ENCODE results near the gene ELOB. TPM values are rescaled to one million over a fixed set of nuclear protein-coding genes. Genes with fewer than 3 reads are reported as not detected.

Gene ELOB
- total RNA-seq, 1 donor from 2014 or later: 195 TPM

DNA sequence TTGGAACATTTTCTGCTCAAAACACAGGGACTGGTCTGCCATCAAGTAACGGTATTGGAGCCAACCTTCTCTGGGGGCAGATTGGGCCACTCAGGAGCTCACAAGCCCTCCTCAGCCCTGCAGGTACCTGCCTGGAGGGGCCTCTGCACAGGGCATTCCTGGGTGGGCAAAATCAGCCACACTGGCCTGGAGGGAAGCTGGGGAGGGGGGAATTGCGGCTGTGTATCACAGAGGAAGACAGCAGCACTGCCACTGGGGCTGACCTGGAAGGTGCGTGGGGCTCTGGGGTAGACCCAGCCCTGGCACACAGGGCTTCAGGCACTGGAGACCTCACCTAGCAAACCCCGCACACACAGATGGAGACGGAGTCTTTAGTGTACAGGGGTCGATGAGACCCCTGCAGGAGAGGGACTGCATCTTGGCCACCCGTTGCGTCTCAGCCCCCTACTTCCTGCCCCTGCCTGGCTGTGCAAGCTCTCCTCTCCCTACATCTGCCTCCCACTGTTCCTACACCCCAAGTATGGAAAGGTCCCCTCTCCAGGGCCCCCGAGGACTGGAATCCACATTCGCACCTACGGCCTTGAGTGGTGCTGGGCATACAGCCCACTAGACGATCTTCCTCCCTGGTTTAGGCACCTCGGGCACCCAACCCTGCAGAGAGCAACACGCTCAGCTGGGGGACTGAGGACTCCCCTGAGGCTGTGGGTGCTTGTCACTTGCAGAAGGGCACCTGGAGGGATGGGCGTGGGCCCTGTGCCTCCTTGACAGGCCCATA is 31.8 kb downstream of the ELOB start:
- Mint-ChIP-seq H3K27me3 (ENCODE audit: unreplicated experiment) (peaks cover 3% of the 10 kb centered on the region), H3K27ac (ENCODE audit: unreplicated experiment) (no peak overlapping the region), H3K4me3 (ENCODE audit: unreplicated experiment) (no peak overlapping the region), H3K36me3 (ENCODE audit: low read depth, unreplicated experiment) (peaks cover 4% of the 10 kb centered on the region), H3K9me3 (ENCODE audit: unreplicated experiment) (no peaks in the 10 kb centered on the region), H3K4me1 (ENCODE audit: unreplicated experiment) (peaks cover 3% of the 10 kb centered on the region)
- TF ChIP-seq, protein P1, sequence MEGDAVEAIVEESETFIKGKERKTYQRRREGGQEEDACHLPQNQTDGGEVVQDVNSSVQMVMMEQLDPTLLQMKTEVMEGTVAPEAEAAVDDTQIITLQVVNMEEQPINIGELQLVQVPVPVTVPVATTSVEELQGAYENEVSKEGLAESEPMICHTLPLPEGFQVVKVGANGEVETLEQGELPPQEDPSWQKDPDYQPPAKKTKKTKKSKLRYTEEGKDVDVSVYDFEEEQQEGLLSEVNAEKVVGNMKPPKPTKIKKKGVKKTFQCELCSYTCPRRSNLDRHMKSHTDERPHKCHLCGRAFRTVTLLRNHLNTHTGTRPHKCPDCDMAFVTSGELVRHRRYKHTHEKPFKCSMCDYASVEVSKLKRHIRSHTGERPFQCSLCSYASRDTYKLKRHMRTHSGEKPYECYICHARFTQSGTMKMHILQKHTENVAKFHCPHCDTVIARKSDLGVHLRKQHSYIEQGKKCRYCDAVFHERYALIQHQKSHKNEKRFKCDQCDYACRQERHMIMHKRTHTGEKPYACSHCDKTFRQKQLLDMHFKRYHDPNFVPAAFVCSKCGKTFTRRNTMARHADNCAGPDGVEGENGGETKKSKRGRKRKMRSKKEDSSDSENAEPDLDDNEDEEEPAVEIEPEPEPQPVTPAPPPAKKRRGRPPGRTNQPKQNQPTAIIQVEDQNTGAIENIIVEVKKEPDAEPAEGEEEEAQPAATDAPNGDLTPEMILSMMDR (IDR thresholded peaks at IDR 0.05; ENCODE audit: unreplicated experiment): no peak
- no peak for DNase-seq (ENCODE audit: low spot score)

DNA sequence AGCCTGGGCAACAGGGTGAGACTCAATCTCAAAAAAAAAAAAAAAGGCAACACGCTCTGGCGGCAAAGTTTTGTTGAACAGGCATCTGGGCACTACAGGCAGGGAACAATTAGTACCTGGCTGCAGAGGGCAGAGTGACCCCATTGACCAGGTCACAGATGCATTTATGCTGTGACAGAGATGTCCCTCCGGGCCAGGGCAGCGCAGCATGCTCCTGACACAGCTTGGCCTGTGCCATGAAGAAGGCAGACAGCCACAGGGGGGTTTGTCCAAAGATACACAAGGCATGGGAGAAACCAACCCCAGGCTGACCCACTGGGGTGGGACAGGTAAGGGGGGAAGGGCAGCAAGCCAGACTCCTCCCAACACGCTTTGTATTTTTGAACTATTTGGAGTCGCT is 32.4 kb downstream of the ELOB start:
- no peak overlapping the region for H3K4me3 Mint-ChIP-seq (ENCODE audit: unreplicated experiment)
- H3K27ac Mint-ChIP-seq (ENCODE audit: unreplicated experiment): no peak overlapping the region

DNA sequence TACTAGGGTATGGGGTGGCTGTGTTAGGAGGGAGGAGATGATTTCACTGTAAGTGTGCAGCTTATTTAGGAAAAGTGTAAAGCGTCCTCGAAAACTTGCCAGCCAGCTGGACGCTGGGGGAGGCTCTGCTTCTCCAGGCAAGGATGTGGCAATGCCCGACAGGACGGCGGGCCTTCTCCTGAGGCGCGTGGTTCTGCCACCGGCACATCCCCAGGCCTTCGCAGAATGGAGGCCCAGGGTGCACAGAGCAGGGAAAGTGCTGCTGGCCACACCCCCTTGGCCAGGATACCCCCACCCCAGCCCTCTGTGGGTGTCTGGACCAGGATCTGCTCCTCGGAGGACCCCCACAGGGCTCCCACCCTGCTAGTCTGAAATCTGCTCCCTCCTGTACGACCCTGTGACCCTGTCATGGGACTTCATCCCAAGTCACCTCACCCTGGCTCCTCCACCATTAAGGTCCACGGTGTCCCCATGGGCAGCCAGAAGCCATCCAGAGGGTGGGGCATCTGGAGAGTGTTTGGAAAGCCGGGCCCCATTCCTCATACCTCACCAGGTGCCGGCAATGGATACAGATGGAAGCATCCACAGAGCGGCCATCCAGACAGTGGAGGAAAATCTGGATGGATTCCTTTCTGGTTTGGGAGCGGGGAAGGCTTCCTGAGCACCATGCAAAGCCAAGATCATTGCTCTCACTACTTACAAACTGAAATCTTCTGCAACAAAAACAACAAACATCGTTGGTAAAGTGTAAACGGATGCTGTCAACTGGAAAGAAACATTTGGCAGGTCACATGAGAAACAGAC is 33.9 kb downstream of the ELOB start:
- H3K27me3 Mint-ChIP-seq (ENCODE audit: unreplicated experiment): peaks cover 4% of the 10 kb centered on the region
- no peak overlapping the region for H3K4me3 Mint-ChIP-seq (ENCODE audit: unreplicated experiment)
- H3K27ac Mint-ChIP-seq (ENCODE audit: unreplicated experiment): no peak overlapping the region
- DNase-seq (ENCODE audit: low spot score): no peak
- H3K9me3 Mint-ChIP-seq (ENCODE audit: unreplicated experiment): no peaks in the 10 kb centered on the region
- TF ChIP-seq, protein P1 (IDR thresholded peaks at IDR 0.05; ENCODE audit: unreplicated experiment): no peak
- H3K36me3 Mint-ChIP-seq (ENCODE audit: low read depth, unreplicated experiment): no peaks in the 10 kb centered on the region
- no peaks in the 10 kb centered on the region for H3K4me1 Mint-ChIP-seq (ENCODE audit: unreplicated experiment)

More for the DNA sequence above, 32.4 kb downstream of the ELOB start:
- no peaks in the 10 kb centered on the region for H3K4me1 Mint-ChIP-seq (ENCODE audit: unreplicated experiment)
- H3K27me3 Mint-ChIP-seq (ENCODE audit: unreplicated experiment): peaks cover 4% of the 10 kb centered on the region
- no peak for DNase-seq (ENCODE audit: low spot score)
- no peaks in the 10 kb centered on the region for H3K9me3 Mint-ChIP-seq (ENCODE audit: unreplicated experiment)
- H3K36me3 Mint-ChIP-seq (ENCODE audit: low read depth, unreplicated experiment): no peaks in the 10 kb centered on the region
- TF ChIP-seq, protein P1 (IDR thresholded peaks at IDR 0.05; ENCODE audit: unreplicated experiment): no peak

DNA sequence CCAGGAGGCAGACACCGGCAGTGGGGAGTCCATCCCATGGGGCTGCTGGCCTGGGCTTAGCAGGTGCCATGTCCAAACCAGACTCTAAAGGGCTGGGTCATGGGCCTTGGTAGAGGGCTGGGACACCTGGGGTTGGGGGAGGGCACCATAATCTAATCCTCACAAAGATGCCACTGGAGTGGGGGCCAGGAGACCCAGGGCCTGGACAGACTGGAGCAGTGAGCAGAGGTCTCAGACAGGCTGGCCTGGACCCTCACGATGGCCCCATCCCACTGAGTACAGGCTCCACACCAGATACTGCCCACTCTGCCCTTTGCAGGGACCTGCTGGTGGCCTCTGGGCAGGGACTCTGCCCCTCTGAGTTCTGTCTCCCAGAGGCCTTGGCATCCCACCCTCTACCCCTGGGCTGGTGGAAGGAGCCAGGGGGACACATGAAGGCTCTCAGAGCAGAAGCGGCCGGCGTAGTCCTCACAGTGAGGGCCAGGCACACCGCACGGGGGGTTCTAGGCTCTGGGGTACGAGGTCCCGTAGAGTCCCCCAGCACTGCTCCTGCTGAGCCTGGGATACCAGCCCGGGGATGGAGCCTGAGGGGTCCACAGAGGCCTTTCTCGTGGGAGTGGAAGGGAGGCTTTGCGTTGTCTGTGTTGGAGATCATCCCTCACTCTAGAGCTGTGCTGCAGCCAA is 34.6 kb downstream of the ELOB start:
- Mint-ChIP-seq H3K4me3 (ENCODE audit: unreplicated experiment) (no peak overlapping the region), H3K9me3 (ENCODE audit: unreplicated experiment) (no peaks in the 10 kb centered on the region), H3K27me3 (ENCODE audit: unreplicated experiment) (peaks cover 4% of the 10 kb centered on the region), H3K36me3 (ENCODE audit: low read depth, unreplicated experiment) (no peaks in the 10 kb centered on the region), H3K4me1 (ENCODE audit: unreplicated experiment) (no peaks in the 10 kb centered on the region), H3K27ac (ENCODE audit: unreplicated experiment) (no peak overlapping the region)
- DNase-seq (ENCODE audit: low spot score): no peak
- TF ChIP-seq, protein P1 (IDR thresholded peaks at IDR 0.05; ENCODE audit: unreplicated experiment): no peak

Data from endothelial cell (in vitro differentiated cells).